ENCODE measurements around the gene LCE3E.

DNA sequence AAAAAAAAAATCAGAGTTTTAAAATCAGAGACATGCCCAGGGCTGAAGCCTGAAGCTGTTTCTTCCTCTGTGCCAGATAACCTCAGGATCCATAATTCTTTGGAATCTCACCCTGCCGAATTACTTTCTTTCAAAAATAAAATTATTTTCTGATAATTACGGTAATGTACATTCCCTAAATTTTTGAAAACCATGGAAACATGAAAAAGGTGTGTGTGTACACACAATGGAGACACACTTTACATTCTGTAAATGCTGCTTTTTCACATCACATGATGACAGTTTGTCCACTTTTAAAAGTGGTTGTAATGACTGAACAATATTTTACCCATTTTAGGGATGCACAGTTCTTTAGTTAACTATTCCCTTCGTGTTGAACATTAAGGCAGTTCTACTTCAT, 30.8 kb downstream of the LCE3E start:
- TF ChIP-seq POLR2A (IDR thresholded peaks at IDR 0.05), result no peak
- TF ChIP-seq, protein P1, sequence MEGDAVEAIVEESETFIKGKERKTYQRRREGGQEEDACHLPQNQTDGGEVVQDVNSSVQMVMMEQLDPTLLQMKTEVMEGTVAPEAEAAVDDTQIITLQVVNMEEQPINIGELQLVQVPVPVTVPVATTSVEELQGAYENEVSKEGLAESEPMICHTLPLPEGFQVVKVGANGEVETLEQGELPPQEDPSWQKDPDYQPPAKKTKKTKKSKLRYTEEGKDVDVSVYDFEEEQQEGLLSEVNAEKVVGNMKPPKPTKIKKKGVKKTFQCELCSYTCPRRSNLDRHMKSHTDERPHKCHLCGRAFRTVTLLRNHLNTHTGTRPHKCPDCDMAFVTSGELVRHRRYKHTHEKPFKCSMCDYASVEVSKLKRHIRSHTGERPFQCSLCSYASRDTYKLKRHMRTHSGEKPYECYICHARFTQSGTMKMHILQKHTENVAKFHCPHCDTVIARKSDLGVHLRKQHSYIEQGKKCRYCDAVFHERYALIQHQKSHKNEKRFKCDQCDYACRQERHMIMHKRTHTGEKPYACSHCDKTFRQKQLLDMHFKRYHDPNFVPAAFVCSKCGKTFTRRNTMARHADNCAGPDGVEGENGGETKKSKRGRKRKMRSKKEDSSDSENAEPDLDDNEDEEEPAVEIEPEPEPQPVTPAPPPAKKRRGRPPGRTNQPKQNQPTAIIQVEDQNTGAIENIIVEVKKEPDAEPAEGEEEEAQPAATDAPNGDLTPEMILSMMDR (IDR thresholded peaks at IDR 0.05), result no peak

Data from lower leg skin (tissue), 3 donors.